HepG2 (cell line): ENCODE results near the gene ARID5B. TPM values are rescaled to one million over a fixed set of nuclear protein-coding genes. Genes with fewer than 3 reads are reported as not detected.

Source experiments
- ATAC-seq: fragments of 200-7000 bp; cut with Tn5 transposase; 3 replicates; pipeline ENCODE4 v1.9.1; 2020; ENCODE audit warnings: mild to moderate bottlenecking, moderate library complexity
- BruUV-seq: library from RNA; stranded (reverse); fragments of 400-500 nt; replicated peaks from 2 replicates; lab custom pipeline; 2021; lab: Mats Ljungman, UMichigan
- CTCF ChIA-PET: fragments of 300-600 bp; formaldehyde crosslinking; extraction: SDS; loops from one replicate; lab custom pipeline; 2021; ENCODE audit warnings: low total read pairs, inconsistent platforms, low intra/inter-chr PET ratio; lab: Yijun Ruan, JAX
- POLR2A ChIA-PET: fragments of 350-600 bp; sonication (Branson Sonifier 250); formaldehyde crosslinking; loops from one replicate; lab custom pipeline; 2020; ENCODE audit warnings: antibody characterized with exemption, inconsistent platforms; lab: Yijun Ruan, JAX
- DNase-seq: peaks from one replicate; pipeline ENCODE4 v3.0.0-alpha.2; 2015; ENCODE audit warnings: low spot score
- FAIRE-seq: peaks from 3 replicates; lab custom pipeline; 2011; peaks lifted over from hg19 to GRCh38; lab: Jason Lieb, UNC
- H2AFZ ChIP-seq: one replicate; pipeline ENCODE4 v1.6.1; 2011; ENCODE audit warnings: low read length, inconsistent platforms
- H3K27ac ChIP-seq: fragments of 300-600 bp; 3 replicates; pipeline ENCODE4 v1.8.0; 2011; ENCODE audit warnings: mixed run types, mild to moderate bottlenecking, mixed read lengths, low read length, inconsistent platforms; ENCODE audit not compliant: insufficient read depth; ENCODE audit errors: extremely low read length
- H3K27me3 ChIP-seq, 2 experiments: fragments of 200-600 bp in 1 of 2; 2 replicates in 1 of 2; 3 replicates in 1 of 2; pipeline versions ENCODE4 v1.6.0 to v1.8.0; 2011; ENCODE audit warnings: low read length in 2 of 2, mild to moderate bottlenecking in 2 of 2, moderate library complexity in 2 of 2, inconsistent platforms in 1 of 2; ENCODE audit not compliant: insufficient read depth in 2 of 2, control insufficient read depth in 1 of 2
- H3K36me3 ChIP-seq, 2 experiments: fragments of 200-600 bp in 1 of 2; replicated peaks in 1 of 2; 2 replicates in 1 of 2; 3 replicates in 1 of 2; pipeline versions ENCODE4 v1.5.1 to v1.8.0; 2011; ENCODE audit warnings: low read length in 2 of 2, inconsistent platforms in 1 of 2; ENCODE audit not compliant: insufficient read depth in 2 of 2, control insufficient read depth in 1 of 2
- H3K4me1 ChIP-seq: 2 replicates; pipeline ENCODE4 v1.5.1; 2012; ENCODE audit warnings: low read length, inconsistent platforms; ENCODE audit not compliant: insufficient read depth
- H3K4me2 ChIP-seq: 2 replicates; pipeline ENCODE4 v1.6.0; 2011; ENCODE audit warnings: low read depth, low read length, inconsistent platforms
- H3K4me3 ChIP-seq, 3 experiments: fragments of 200-600 bp in 1 of 3; sonication (generic), shearing (Covaris generic) in 1 of 3; replicated peaks in 1 of 3; 2 replicates each; pipeline ENCODE4 v1.5.1; 2011 to 2016; ENCODE audit warnings: low read length in 3 of 3, inconsistent platforms in 2 of 3, low read depth in 2 of 3, mild to moderate bottlenecking in 2 of 3, control low read depth in 1 of 3, mixed read lengths in 1 of 3; ENCODE audit not compliant: insufficient read depth in 1 of 3
- H3K79me2 ChIP-seq: one replicate; pipeline ENCODE4 v1.6.1; 2011; ENCODE audit warnings: low read length, inconsistent platforms; ENCODE audit not compliant: insufficient read depth
- H3K9ac ChIP-seq: 2 replicates; pipeline ENCODE4 v1.6.0; 2011; ENCODE audit warnings: mild to moderate bottlenecking, low read depth, low read length, inconsistent platforms; ENCODE audit not compliant: insufficient read depth
- H3K9me3 ChIP-seq: 2 replicates; pipeline ENCODE4 v1.5.1; 2012; ENCODE audit warnings: mild to moderate bottlenecking, low read length
- H4K20me1 ChIP-seq: 2 replicates; pipeline ENCODE4 v1.6.0; 2011; ENCODE audit warnings: inconsistent platforms, mild to moderate bottlenecking, low read length, moderate library complexity; ENCODE audit not compliant: insufficient read depth
- HIC2 ChIP-seq: sonication (generic); formaldehyde crosslinking; IDR thresholded peaks from 2 replicates; pipeline ENCODE4 v1.9.0; 2022; ENCODE audit warnings: low read depth, missing genetic modification reagents
- ZBTB1 ChIP-seq: sonication (generic); formaldehyde crosslinking; IDR thresholded peaks from 2 replicates; pipeline ENCODE4 v1.4.0; 2020; ENCODE audit warnings: missing genetic modification reagents, borderline replicate concordance
- WGBS: methylation state at CpG from one replicate; pipeline ENCODE4 v1.1.6; 2017; ENCODE audit warnings: low lambda C conversion rate; 5-methylcytosine and 5-hydroxymethylcytosine counted together
- in situ Hi-C: cut with HindIII; loops from 2 replicates; pipeline ENCODE4 v1.10.0; 2017; ENCODE audit warnings: low pct_unique_long_range_greater_than_20kb; ENCODE audit not compliant: extremely low pct_ligation_motif_present
- intact Hi-C: fragments of 100-400 bp; cut with micrococcal nuclease; formaldehyde crosslinking; loops from one replicate; pipeline ENCODE4 v1.10.0; 2022; ENCODE audit not compliant: unreplicated experiment
- polyA plus RNA-seq, 8 experiments: library from polyadenylated mRNA; depleted of rRNA in 3 of 8; stranded (reverse) in 7 of 8; unstranded in 1 of 8; fragments of >200 nt; fragmentation: Illumina TruSeq in 4 of 8; extraction: Trizol in 4 of 8; gene quantifications; 2 replicates each; pipeline versions ENCODE4 v1.2.1 to v1.2.3, GENCODE V29; 2011 to 2016; ENCODE audit warnings: low read depth in 4 of 8, missing spikeins in 1 of 8, mixed read lengths in 1 of 8; ENCODE audit not compliant: insufficient read depth in 1 of 8
- total RNA-seq, 5 experiments: library from RNA; depleted of rRNA; stranded (reverse); fragments of >200 nt; fragmentation: Illumina TruSeq; extraction: Trizol; gene quantifications; 2 replicates each; pipeline ENCODE4 v1.2.3, GENCODE V29; 2016; ENCODE audit warnings: low read depth in 1 of 5

The ARID5B gene
- total and polyA plus RNA-seq, 2 of the 13 experiments (the other 11 are each of a cell fraction or from before 2014, with no cell fraction given): 6.2 to 21.1 TPM

GRCh38 chr10:62024026-62024701, 122.7 kb downstream of the ARID5B start (continued):
- TF ChIP-seq ZBTB1 (CRISPR knock-in tag): no peak
- TF ChIP-seq, all 625 proteins: peak for 0

GRCh38 chr10:62025134-62025794, 123.8 kb downstream of the ARID5B start:
- WGBS: 85% methylated on average over 4 of the region's 4 CpGs
- ATAC-seq: no peak
- in situ Hi-C loops (no loop called here), intact Hi-C loops (no loop called here)
- CTCF ChIA-PET: no interaction called here
- peaks cover 46% of the 10 kb centered on the region for H3K4me1 ChIP-seq
- no peaks in the 10 kb centered on the region for H3K79me2 ChIP-seq
- DNase-seq: no peak
- no peak for FAIRE-seq
- no peak overlapping the region for H3K4me2 ChIP-seq
- no TSS peak for BruUV-seq
- H2AFZ ChIP-seq: no peak overlapping the region
- no peak overlapping the region for H3K9ac ChIP-seq
- H3K27ac ChIP-seq: no peak overlapping the region
- no peak overlapping the region for H3K4me3 ChIP-seq
- no peaks in the 10 kb centered on the region for H3K9me3 ChIP-seq
- POLR2A ChIA-PET: no interaction called here
- H3K27me3 ChIP-seq: no peaks in the 10 kb centered on the region
- H4K20me1 ChIP-seq: no peaks in the 10 kb centered on the region
- H3K36me3 ChIP-seq: peaks cover 0 to 7% of the 10 kb centered on the region in 2 experiments; a peak in 2 of 5 replicates
- TF ChIP-seq HIC2 (CRISPR knock-in tag): no peak
- TF ChIP-seq, all 625 proteins: peak for 0
